ENCODE measurements around the gene GMPR. TPM values are rescaled to one million over a fixed set of nuclear protein-coding genes. Genes with fewer than 3 reads are reported as not detected.

Gene GMPR
- total RNA-seq, 1 experiment from 2014 or later, result 0.47 TPM

Small RNA genes within 50 kb of the gene (small RNA-seq; reads per million reads assigned to genes)
- 0 reads per million in 2 experiments for gene RF00019
- 0 reads per million in 2 experiments for gene RNU6-1114P

Other genes with a start within 250 kb of the GMPR start
- 8.7 and 9.5 TPM in 2 replicates for gene MYLIP, start 109.5 kb upstream of the GMPR start, total RNA-seq (2014; rRNA removed; shearing (Covaris generic))

Measured in NCI-H460 (cell line).